A549 (cell line): ENCODE data around the gene EYA3. TPM values are rescaled to one million over a fixed set of nuclear protein-coding genes. Genes with fewer than 3 reads are reported as not detected.
A peak's percentile ranks its signal among the peaks of the same experiment; 100 is the strongest.

ENCODE experiments used
- ATAC-seq, 2 experiments: fragments of 200-7000 bp in 1 of 2; fragments of >200 bp in 1 of 2; cut with Nextera tagmentation in 1 of 2; cut with Tn5 transposase in 1 of 2; 3 replicates each; pipeline versions ENCODE4 v1.8.0 to v1.9.1; 2018 to 2020; ENCODE audit warnings: mild to moderate bottlenecking in 1 of 2, moderate library complexity in 1 of 2
- CTCF ChIA-PET: fragments of 300-600 bp; sonication (Branson Sonifier 250); formaldehyde crosslinking; extraction: SDS; loops from one replicate; lab custom pipeline; 2021; ENCODE audit warnings: antibody characterized with exemption, inconsistent platforms; lab: Yijun Ruan, JAX
- POLR2A ChIA-PET: fragments of 350-600 bp; formaldehyde crosslinking; extraction: SDS; loops from one replicate; lab custom pipeline; 2021; ENCODE audit warnings: antibody characterized with exemption, inconsistent platforms; lab: Yijun Ruan, JAX
- DNase-seq, 2 experiments: peaks; one replicate each; pipeline versions ENCODE4 v3.0.0 to v3.0.0-alpha.2; 2011 to 2016; ENCODE audit warnings: low read depth in 1 of 2, low spot score in 1 of 2
- FAIRE-seq: peaks from 2 replicates; lab custom pipeline; 2011; peaks lifted over from hg19 to GRCh38; lab: Jason Lieb, UNC
- H3K27ac ChIP-seq, 2 experiments: fragments of >200 bp; sonication (Bioruptor Twin); formaldehyde crosslinking; 3 replicates each; pipeline ENCODE4 v1.5.1; 2016 to 2017
- H3K4me1 ChIP-seq: fragments of >200 bp; sonication (Bioruptor Twin); formaldehyde crosslinking; 3 replicates; pipeline ENCODE4 v1.6.1; 2016
- H3K4me2 ChIP-seq: fragments of >200 bp; sonication (Bioruptor Twin); formaldehyde crosslinking; 3 replicates; pipeline ENCODE4 v1.6.1; 2016
- H3K4me3 ChIP-seq: fragments of >200 bp; sonication (Bioruptor Twin); formaldehyde crosslinking; 3 replicates; pipeline ENCODE4 v1.5.1; 2016
- H3K9me3 ChIP-seq: fragments of >200 bp; sonication (Bioruptor Twin); formaldehyde crosslinking; 3 replicates; pipeline ENCODE4 v1.6.1; 2016
- CEBPB ChIP-seq, 2 experiments: fragments of >200 bp in 1 of 2; sonication (Bioruptor Twin) in 1 of 2; formaldehyde crosslinking in 1 of 2; IDR thresholded peaks; 2 replicates each; pipeline ENCODE4 v1.6.1; 2012 to 2016
- EHMT2 ChIP-seq: fragments of 200-600 bp; sonication (generic); IDR thresholded peaks from 2 replicates; pipeline ENCODE4 v1.6.1; 2016; ENCODE audit warnings: antibody characterized with exemption, low read depth, mild to moderate bottlenecking, moderate library complexity
- GATA3 ChIP-seq: IDR thresholded peaks from 2 replicates; pipeline ENCODE4 v1.6.1; 2012; ENCODE audit warnings: borderline replicate concordance
- HDAC2 ChIP-seq: fragments of 200-600 bp; sonication (generic); IDR thresholded peaks from 2 replicates; pipeline ENCODE4 v1.6.1; 2016
- HEYL ChIP-seq: fragments of 250-450 bp; sonication (Bioruptor Pico); IDR thresholded peaks from 2 replicates; pipeline ENCODE4 v1.8.0; 2021; ENCODE audit warnings: mild to moderate bottlenecking, moderate library complexity
- HOXB5 ChIP-seq: fragments of 250-450 bp; sonication (Bioruptor Pico); IDR thresholded peaks from 2 replicates; pipeline ENCODE4 v1.5.0; 2020; ENCODE audit warnings: mild to moderate bottlenecking, moderate library complexity
- JUN ChIP-seq, 2 experiments: fragments of >200 bp; sonication (Bioruptor Twin); formaldehyde crosslinking; IDR thresholded peaks; 2 replicates in 1 of 2; 3 replicates in 1 of 2; pipeline ENCODE4 v1.6.1; 2016 to 2017
- KDM5A ChIP-seq: fragments of 200-600 bp; sonication (generic); IDR thresholded peaks from 2 replicates; pipeline ENCODE4 v1.6.1; 2016; ENCODE audit warnings: antibody characterized with exemption, mild to moderate bottlenecking
- PHF8 ChIP-seq: fragments of 200-600 bp; sonication (generic); IDR thresholded peaks from 2 replicates; pipeline ENCODE4 v1.6.1; 2016; ENCODE audit warnings: low read depth, mild to moderate bottlenecking, antibody characterized with exemption, moderate library complexity, borderline replicate concordance
- POLR2AphosphoS2 ChIP-seq: conservative IDR thresholded peaks from 2 replicates; pipeline ENCODE4 v1.6.1; 2012; ENCODE audit warnings: low read length, improper control_type of control experiment, inconsistent platforms
- RAD21 ChIP-seq, 2 experiments: fragments of >200 bp in 1 of 2; sonication (Bioruptor Twin) in 1 of 2; formaldehyde crosslinking in 1 of 2; IDR thresholded peaks in 1 of 2; conservative IDR thresholded peaks in 1 of 2; 2 replicates in 1 of 2; 3 replicates in 1 of 2; pipeline ENCODE4 v1.6.1; 2012 to 2018; ENCODE audit warnings: inconsistent platforms in 1 of 2
- RARB ChIP-seq: fragments of 250-450 bp; sonication (Bioruptor Pico); IDR thresholded peaks from 2 replicates; pipeline ENCODE4 v1.8.0; 2021; ENCODE audit warnings: mild to moderate bottlenecking, moderate library complexity
- SMC3 ChIP-seq: fragments of >200 bp; sonication (Bioruptor Twin); formaldehyde crosslinking; IDR thresholded peaks from 3 replicates; pipeline ENCODE4 v1.6.1; 2018; ENCODE audit warnings: inconsistent platforms
- SREBF2 ChIP-seq: fragments of 450-650 bp; IDR thresholded peaks from 2 replicates; pipeline ENCODE4 v1.6.1; 2014; ENCODE audit warnings: mild to moderate bottlenecking, moderate library complexity
- ZNF302 ChIP-seq: fragments of 250-450 bp; sonication (Bioruptor Pico); IDR thresholded peaks from 2 replicates; pipeline ENCODE4 v1.9.0; 2021; ENCODE audit warnings: inconsistent platforms, mild to moderate bottlenecking, moderate library complexity
- WGBS: methylation state at CpG from one replicate; pipeline ENCODE4 v1.1.6; 2017; ENCODE audit errors: missing lambda C conversion rate; 5-methylcytosine and 5-hydroxymethylcytosine counted together
- polyA plus RNA-seq, 4 experiments: library from polyadenylated mRNA; depleted of rRNA in 3 of 4; stranded (reverse); fragments of >200 nt; fragmentation: RNase III in 1 of 4; extraction: RNeasy Plus Mini Kit Qiagen cat#74134 plus additional on column Dnase treatment in 1 of 4; gene quantifications; 2 replicates in 3 of 4; 3 replicates in 1 of 4; pipeline ENCODE4 v1.2.3, GENCODE V29; 2011 to 2017
- TF ChIP-seq, protein P1 (sequence below): fragments of 250-450 bp; sonication (Bioruptor Pico); IDR thresholded peaks from 2 replicates; pipeline ENCODE4 v1.5.0; 2021; ENCODE audit warnings: mild to moderate bottlenecking, moderate library complexity, borderline replicate concordance
- TF ChIP-seq, protein P2 (sequence below): fragments of >200 bp; sonication (Bioruptor Twin); formaldehyde crosslinking; IDR thresholded peaks from 3 replicates; pipeline ENCODE4 v1.5.1; 2016
- TF ChIP-seq, protein P3 (sequence below): fragments of 450-650 bp; IDR thresholded peaks from 2 replicates; pipeline ENCODE4 v1.6.1; 2014; ENCODE audit warnings: antibody characterized with exemption
- TF ChIP-seq, protein P4 (sequence below): IDR thresholded peaks from 2 replicates; pipeline ENCODE4 v1.6.1; 2012

Gene EYA3
- polyA plus RNA-seq, 2 of the 4 experiments (the other 2 are of a cell fraction) = 5.7 to 9.3 TPM

DNA sequence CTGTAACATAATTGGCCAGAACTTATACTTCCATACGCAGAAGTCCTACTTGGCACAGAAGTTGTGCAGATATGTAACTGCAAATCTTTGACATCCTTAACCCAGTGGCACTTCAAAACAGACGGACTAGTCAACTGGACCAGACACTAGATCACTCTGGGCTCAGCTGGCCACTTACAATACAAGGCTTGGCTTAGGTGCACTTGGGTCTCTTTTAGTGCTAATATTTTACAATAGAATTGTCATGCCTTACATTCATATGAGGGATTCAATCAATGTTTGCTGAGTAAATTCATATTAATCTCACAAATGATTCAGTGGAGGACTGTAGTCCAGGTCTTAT lies 108.6 kb downstream of the EYA3 start (continued):
- no peak for TF ChIP-seq PHF8
- TF ChIP-seq, all 56 proteins: peak for 1

DNA sequence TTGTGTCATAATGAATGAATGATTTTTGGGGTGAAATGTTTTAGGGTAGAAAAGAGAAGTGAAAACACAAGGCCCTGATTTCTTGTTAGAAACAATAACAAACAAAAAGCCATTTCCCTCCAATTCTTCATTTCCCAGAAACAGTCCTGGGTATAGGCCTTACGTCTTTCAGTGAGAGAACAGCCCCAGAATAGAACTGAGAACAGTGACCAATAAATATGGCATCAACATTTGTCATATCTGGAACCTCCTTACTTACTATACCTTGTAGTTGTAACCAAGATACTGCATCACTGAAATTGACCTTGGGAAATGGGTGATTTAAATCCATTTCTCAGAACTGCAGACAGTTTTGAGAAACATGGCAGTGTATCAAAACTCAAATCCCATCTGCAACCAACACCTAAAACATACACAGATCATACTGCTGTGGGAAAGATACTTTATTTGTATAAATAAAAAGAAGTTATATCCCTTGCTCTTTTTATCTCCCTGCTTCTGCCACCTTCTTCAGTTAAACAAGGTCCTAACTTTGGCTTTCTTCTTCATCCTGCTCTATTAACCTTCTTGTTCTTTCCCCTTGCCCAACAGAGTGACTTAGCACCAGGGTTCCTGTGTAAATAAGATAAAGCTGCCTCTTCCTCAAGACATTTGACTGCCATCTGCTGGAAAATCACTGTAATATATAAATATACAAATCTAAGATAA lies 109.1 kb downstream of the EYA3 start:
- H3K27ac ChIP-seq = peak overlapping the region in 1 of 2 experiments; percentile 22; a peak in 1 of 6 replicates
- 62% methylated on average over 1 of the region's 1 CpG for whole genome bisulfite sequencing
- peak; percentile 74 to 85 for ATAC-seq
- no peaks in the 10 kb centered on the region for H3K9me3 ChIP-seq
- peak; percentile 68 for TF ChIP-seq SMC3
- peak; percentile 63 to 69; a peak in 4 of 5 replicates for TF ChIP-seq RAD21 (conservative IDR thresholded peaks at IDR 0.05 in 1 of 2, IDR thresholded peaks at IDR 0.05 in 1 of 2)
- no peak for TF ChIP-seq ZNF302 (CRISPR knock-in tag)
- no peak for TF ChIP-seq HEYL (CRISPR knock-in tag)
- TF ChIP-seq, protein P1, sequence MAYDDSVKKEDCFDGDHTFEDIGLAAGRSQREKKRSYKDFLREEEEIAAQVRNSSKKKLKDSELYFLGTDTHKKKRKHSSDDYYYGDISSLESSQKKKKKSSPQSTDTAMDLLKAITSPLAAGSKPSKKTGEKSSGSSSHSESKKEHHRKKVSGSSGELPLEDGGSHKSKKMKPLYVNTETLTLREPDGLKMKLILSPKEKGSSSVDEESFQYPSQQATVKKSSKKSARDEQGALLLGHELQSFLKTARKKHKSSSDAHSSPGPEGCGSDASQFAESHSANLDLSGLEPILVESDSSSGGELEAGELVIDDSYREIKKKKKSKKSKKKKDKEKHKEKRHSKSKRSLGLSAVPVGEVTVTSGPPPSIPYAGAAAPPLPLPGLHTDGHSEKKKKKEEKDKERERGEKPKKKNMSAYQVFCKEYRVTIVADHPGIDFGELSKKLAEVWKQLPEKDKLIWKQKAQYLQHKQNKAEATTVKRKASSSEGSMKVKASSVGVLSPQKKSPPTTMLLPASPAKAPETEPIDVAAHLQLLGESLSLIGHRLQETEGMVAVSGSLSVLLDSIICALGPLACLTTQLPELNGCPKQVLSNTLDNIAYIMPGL (CRISPR knock-in tag) = no peak
- TF ChIP-seq KDM5A = no peak
- TF ChIP-seq EHMT2 = no peak
- no peak for TF ChIP-seq HDAC2
- TF ChIP-seq, protein P2, sequence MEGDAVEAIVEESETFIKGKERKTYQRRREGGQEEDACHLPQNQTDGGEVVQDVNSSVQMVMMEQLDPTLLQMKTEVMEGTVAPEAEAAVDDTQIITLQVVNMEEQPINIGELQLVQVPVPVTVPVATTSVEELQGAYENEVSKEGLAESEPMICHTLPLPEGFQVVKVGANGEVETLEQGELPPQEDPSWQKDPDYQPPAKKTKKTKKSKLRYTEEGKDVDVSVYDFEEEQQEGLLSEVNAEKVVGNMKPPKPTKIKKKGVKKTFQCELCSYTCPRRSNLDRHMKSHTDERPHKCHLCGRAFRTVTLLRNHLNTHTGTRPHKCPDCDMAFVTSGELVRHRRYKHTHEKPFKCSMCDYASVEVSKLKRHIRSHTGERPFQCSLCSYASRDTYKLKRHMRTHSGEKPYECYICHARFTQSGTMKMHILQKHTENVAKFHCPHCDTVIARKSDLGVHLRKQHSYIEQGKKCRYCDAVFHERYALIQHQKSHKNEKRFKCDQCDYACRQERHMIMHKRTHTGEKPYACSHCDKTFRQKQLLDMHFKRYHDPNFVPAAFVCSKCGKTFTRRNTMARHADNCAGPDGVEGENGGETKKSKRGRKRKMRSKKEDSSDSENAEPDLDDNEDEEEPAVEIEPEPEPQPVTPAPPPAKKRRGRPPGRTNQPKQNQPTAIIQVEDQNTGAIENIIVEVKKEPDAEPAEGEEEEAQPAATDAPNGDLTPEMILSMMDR = peak; percentile 60
- TF ChIP-seq RARB = no peak
- TF ChIP-seq GATA3 = no peak
- TF ChIP-seq, all 56 proteins: peak for 3
- ChIA-PET POLR2A (interaction anchor here (1.0 kb wide), 1 partner anchor 20 kb away, joined by 3 read pairs; the partner anchor contains the start of gene XKR8), CTCF (interaction anchor here (0.7 to 12.2 kb wide), 19 partner anchors 8 to 145 kb away, joined by 3 to 126 read pairs (median 5); no protein-coding TSS in a partner anchor)
- H3K4me3 ChIP-seq = no peak overlapping the region
- DNase-seq (peak; percentile 16 to 65), FAIRE-seq (no peak)
- peaks cover 7% of the 10 kb centered on the region; the same call in 2 of the 3 replicates for H3K4me1 ChIP-seq
- 0 out of 3 replicates have a peak overlapping the region, but pooled peaks have one; percentile 23 for H3K4me2 ChIP-seq

DNA sequence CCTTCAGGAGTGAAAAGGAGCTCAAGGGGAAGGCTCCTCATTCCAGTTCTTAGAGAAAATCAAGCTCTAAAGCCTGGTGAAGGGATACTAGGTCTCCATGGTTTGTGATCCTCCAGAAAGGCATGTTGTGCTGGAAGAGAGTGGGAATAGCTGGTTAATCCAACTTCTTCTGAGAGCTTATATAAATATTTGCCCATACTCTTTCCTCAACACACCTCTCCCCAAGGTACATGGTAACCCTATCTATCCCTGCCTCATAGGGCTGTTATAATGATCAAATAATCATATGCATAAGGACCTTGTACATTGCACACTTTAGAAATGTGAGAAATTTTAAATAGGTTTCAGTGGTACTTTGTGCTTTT lies 114.0 kb downstream of the EYA3 start:
- Histone ChIP-seq H3K4me1 (peaks cover 2% of the 10 kb centered on the region; the same call in 2 of the 3 replicates), H3K9me3 (no peaks in the 10 kb centered on the region), H3K4me3 (no peak overlapping the region), H3K27ac (no peak overlapping the region), H3K4me2 (no peak overlapping the region)
- ATAC-seq (no peak), DNase-seq (no peak), FAIRE-seq (no peak)
- ChIA-PET POLR2A (no interaction called here), CTCF (interaction anchor here (1.0 to 12.2 kb wide), 2 partner anchors 12 to 116 kb away, joined by 3 to 126 read pairs; no protein-coding TSS in a partner anchor)
- TF ChIP-seq, protein P1 (CRISPR knock-in tag) = no peak
- no peak for TF ChIP-seq HOXB5
- no peak for TF ChIP-seq RARB
- no peak for TF ChIP-seq ZNF302 (CRISPR knock-in tag)
- TF ChIP-seq, protein P2 = no peak
- TF ChIP-seq SMC3 = no peak
- no peak for TF ChIP-seq SREBF2
- TF ChIP-seq JUN (IDR thresholded peaks at IDR 0.05) = no peak
- TF ChIP-seq, protein P3, sequence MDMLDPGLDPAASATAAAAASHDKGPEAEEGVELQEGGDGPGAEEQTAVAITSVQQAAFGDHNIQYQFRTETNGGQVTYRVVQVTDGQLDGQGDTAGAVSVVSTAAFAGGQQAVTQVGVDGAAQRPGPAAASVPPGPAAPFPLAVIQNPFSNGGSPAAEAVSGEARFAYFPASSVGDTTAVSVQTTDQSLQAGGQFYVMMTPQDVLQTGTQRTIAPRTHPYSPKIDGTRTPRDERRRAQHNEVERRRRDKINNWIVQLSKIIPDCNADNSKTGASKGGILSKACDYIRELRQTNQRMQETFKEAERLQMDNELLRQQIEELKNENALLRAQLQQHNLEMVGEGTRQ = no peak
- no peak for TF ChIP-seq POLR2AphosphoS2
- no peak for TF ChIP-seq PHF8
- TF ChIP-seq, protein P4, sequence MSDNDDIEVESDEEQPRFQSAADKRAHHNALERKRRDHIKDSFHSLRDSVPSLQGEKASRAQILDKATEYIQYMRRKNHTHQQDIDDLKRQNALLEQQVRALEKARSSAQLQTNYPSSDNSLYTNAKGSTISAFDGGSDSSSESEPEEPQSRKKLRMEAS = no peak
- no peak for TF ChIP-seq CEBPB (IDR thresholded peaks at IDR 0.05)
- TF ChIP-seq EHMT2 = no peak
